ENCODE measurements around the gene MLEC. TPM values are rescaled to one million over a fixed set of nuclear protein-coding genes. Genes with fewer than 3 reads are reported as not detected.

The MLEC gene
- total and polyA plus RNA-seq, 9 of the 15 experiments (the other 6 are each of a cell fraction or from before 2014, with no cell fraction given): 18.5 to 108 (median 57.8) TPM

- TF ChIP-seq RREB1 (CRISPR knock-in tag; IDR thresholded peaks at IDR 0.05) (peak; percentile 29; the same call in 1 of the 2 replicates), SIN3A (IDR thresholded peaks at IDR 0.05; ENCODE audit: borderline replicate concordance in 2 of 2, control insufficient read depth in 1 of 2, low read depth in 2 of 2, low read length in 2 of 2) (peak; percentile 46 to 83; a peak in 2 of 4 replicates), ZNF444 (CRISPR knock-in tag; IDR thresholded peaks at IDR 0.05) (no peak), TEAD4 (IDR thresholded peaks at IDR 0.05; ENCODE audit: low read length) (peak; percentile 15; the same call in 1 of the 2 replicates), TEAD4 (CRISPR knock-in tag; IDR thresholded peaks at IDR 0.05; ENCODE audit: borderline replicate concordance) (0 out of 2 replicates have a peak, but pooled peaks have one; percentile 31), SRSF7 (optimal IDR thresholded peaks at IDR 0.05; ENCODE audit: low read depth, low read length) (no peak), MYNN (IDR thresholded peaks at IDR 0.05) (no peak), MYNN (CRISPR knock-in tag; IDR thresholded peaks at IDR 0.05) (no peak), U2AF2 (optimal IDR thresholded peaks at IDR 0.05; ENCODE audit: low read depth, low read length) (no peak), GTF2A2 (tag; IDR thresholded peaks at IDR 0.05) (no peak), MAX (CRISPR knock-in tag; IDR thresholded peaks at IDR 0.05) (peak; percentile 62; the same call in 1 of the 2 replicates), ETS1 (conservative IDR thresholded peaks at IDR 0.05; ENCODE audit: control insufficient read depth, low read depth, low read length) (no peak; the same call in 1 of the 2 replicates), RBM17 (IDR thresholded peaks at IDR 0.05; ENCODE audit: borderline replicate concordance, low read depth, low read length) (no peak), HDGF (IDR thresholded peaks at IDR 0.05) (no peak), KDM2B (CRISPR knock-in tag; IDR thresholded peaks at IDR 0.05) (no peak), GABPB1 (CRISPR knock-in tag; IDR thresholded peaks at IDR 0.05) (peak; percentile 100), KDM1A (IDR thresholded peaks at IDR 0.05) (no peak), ZBTB34 (CRISPR knock-in tag; IDR thresholded peaks at IDR 0.05) (no peak), CBFA2T2 (conservative IDR thresholded peaks at IDR 0.05) (no peak), RBM22 (IDR thresholded peaks at IDR 0.05; ENCODE audit: low read depth, low read length, poor library complexity, severe bottlenecking) (peak; percentile 69)
Observed at GRCh38 chr12:120686690-120687577, at the start of gene MLEC (continued).
